Stimulated activated CD8-positive, alpha-beta memory T cell treated with anti-CD3 and anti-CD28 coated beads, Interleukin-7, amount 100 ng/mL, for 24 hours (primary cell): ENCODE results near the gene FUNDC1.
"Not testable (repeated sequence)": the region's sequence is repeated elsewhere in the genome, so short reads cannot be mapped to it uniquely, and the experiment has no call there.

ENCODE experiments used
- DNase-seq: peaks from one replicate; pipeline ENCODE4 v3.0.0-alpha.2; 2020; ENCODE audit warnings: low read depth

FUNDC1 gene

DNA sequence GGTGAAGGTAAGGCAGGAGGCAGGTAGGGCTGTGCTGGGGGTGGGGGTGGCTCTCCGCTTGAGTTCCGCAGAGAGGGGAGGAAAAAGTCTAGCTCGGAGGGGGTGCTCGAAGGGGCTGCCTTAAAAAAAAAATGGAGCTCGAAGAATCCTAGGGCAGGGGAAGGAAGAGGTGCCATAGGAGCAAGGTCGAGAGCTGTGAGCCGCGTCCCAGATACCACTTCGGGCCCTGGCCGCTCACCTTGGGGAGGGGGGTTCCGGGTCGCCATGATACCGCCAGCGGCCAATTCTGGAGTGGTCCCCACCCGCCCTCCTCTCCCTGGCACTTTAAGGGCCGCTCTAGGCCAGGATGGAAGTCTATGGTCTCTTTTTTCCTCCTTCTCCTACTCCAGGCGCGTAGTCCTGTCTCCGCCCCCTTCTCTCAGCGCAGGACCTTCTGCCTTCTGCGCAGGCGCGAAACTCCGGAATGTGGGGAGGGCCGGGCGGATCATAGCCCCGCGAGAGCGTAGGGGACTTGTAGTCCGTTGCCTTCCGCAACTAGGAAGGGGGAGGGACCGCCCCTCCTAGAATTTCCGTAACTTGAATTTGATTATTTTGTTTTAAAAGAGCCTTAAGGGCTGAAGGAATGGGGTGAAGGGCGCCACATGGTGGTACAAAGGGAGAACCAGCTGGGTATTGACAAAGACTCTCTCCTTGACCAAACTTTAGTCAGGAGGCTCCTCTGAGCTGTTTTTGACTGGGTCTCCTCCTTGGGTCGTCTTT is at the start of gene FUNDC1:
FUNDC1 (minus strand) TSS at position 293 of the 759 bp plus-strand sequence; CDS start at position 266, 27 bp downstream.
- DNase-seq, result peak; percentile 71

DNA sequence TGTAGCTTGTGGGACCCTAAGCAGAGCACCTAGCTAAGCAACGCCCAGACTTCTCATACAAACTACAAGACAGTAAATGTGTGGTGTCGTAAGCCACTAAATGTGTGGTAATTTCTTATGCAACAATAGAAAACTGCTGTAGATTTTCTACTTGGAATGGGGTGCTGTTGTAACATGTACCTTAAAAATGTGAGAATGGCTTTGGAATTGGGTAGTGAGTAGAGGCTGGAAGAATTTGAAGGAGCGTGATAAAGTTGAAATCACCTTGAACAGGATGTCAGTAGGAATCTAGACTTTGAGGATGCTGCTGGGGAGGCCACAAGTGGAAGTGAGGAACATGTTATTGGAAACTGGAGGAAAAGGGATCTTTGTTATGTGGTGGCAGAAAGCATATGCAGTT is 43.2 kb upstream of the FUNDC1 start:
- DNase-seq, result no peak

DNA sequence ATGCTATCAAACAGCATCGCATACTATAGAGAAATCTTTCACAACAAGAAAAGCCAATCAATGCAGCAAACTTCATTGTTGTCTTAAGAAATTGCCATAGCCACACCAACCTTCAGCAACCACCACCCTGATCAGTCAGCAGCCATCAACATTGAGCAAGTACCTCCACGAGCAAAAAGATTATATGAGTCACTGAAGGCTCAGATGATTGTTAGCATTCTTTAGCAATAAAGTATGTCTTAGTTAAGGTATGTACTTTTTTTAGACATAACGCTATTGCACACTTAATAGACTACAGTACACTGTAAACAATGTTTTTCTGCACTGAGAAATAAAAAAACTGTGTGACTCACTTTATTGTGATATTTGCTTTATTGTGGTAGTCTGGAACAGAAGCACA is 37.8 kb upstream of the FUNDC1 start:
- DNase-seq, result no peak

DNA sequence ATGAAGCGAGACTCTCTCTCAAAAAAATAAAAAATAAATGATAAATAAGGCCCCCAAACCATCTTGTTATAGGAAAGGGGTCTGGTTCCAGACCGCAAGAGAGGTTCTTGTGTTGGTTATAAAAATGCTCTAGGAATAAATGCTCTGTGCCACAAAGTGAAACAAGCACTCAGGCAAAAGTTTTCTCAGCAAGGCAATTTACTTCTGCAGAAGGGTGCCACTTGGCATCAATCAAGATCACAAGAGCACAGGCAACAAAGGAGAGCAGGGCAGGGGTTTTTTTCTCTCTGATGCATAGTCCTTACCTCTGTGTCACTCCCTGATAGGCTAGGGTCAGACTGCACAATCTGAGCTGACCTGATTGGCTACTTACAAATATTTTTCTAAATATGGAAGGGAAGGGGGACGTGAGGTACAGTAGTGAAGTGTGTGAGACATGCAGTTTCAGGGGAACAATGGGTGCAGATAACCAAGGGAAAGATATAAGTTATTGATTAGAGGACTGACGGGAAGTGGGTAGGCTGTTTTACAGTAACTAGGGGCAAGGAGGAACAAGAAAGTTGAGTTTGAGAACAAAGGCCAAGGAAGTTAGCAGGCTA is 29.8 kb upstream of the FUNDC1 start:
- no peak for DNase-seq

- DNase-seq, result no peak
Measured at GRCh38 chrX:44570522-44570921, 27.9 kb upstream of the FUNDC1 start.

- no peak for DNase-seq
Measured at GRCh38 chrX:44569122-44569521, 26.5 kb upstream of the FUNDC1 start.

DNA sequence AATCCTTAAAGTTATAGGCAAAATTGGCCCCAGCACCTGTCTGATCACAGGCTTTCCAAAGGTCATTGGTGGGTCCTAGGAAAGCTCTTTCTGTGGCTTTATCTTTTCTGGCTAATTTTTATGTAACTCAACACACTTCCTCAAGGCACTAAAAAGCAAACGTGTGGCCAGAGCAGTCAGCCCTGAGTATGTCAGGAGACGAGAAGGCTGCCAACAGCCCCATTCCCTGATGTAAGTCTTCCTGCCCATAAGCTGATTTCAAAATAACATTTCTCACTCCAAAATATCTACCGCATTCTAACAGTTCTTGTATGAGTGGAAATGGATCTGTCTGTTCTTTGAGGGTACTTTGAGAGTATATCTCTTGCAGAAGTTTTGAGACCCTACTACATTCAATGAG is 25.5 kb upstream of the FUNDC1 start:
- DNase-seq, result no peak

- DNase-seq, result not testable (repeated sequence)
Measured at GRCh38 chrX:44561896-44562295, 19.2 kb upstream of the FUNDC1 start.

DNA sequence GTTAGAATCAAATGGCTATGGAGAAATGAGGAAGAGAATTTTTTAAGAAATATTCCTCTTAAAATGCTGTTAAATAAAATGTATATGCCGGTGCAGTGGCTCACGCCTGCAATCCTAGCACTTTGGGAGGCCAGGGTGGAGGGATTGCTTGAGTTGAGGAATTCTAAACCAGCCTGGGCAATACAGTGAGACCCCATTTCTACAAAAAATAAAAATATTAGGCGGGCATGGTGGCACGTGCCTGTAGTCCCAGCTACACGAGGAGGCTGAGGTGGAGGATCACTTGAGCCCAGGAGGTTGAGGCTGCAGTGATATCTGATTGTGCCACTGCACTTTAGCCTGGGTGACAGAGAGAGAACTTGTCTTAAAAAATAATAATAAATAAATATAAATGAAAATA is 7.9 kb upstream of the FUNDC1 start:
- DNase-seq, result no peak

DNA sequence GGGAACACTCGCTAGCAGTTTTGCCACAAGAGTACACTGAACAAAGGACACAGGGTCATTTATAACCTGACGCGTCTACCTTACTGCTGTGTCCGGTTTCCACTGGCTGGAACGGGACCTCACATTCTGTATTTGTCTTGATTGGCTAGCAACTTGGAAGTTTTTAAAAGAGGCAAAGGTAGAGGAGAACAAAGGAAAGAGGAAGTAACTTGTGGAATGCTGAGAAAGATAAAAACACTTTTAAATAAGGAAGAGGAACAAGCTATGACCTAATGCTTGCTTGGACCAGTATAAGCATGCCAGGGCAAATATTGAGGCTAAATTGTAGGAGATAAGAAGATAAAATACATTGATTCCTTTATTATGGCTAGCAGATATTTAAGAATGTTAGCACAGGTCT is 2.8 kb upstream of the FUNDC1 start:
- not testable (repeated sequence) for DNase-seq

DNA sequence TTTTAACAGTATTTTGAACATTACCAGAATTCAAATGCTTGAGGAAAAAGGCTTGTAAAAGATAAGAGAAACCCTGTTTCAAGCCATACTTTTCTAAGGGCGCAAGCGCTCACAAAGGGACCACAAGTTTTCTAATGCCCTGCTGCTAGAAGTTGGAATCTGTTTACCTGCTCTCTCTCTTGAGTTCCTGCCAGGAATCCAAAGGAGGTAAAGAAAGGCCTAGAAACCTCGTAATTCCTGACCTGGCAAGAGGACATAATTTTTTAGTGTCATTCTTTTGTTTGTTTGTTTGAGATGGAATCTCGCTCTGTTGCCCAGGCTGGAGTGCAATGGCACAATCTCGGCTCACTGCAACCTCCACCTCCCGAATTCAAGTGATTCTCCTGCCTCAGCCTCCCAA is 1.4 kb upstream of the FUNDC1 start:
- no peak for DNase-seq

GRCh38 chrX:44536198-44536597 is 6.5 kb downstream of the FUNDC1 start:
- DNase-seq, result no peak

DNA sequence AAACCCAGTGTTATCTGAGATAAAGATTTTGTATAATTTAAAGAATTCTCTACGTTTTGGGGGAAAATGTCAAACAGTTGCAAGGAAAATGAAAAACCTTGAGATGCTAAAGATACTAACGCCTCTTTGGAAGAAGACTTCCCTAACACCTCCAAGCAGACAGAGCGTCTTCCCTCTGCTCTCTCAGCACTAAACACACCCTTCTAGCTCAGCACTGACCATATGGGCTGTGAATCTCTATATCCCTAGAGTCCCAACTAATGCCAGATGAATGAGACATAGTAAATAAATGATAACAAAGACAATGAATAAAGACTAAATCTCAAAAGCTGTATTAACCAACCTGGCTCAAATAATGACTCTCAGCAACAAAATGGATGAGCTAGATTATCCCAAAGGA is 13.3 kb downstream of the FUNDC1 start:
- no peak for DNase-seq

DNA sequence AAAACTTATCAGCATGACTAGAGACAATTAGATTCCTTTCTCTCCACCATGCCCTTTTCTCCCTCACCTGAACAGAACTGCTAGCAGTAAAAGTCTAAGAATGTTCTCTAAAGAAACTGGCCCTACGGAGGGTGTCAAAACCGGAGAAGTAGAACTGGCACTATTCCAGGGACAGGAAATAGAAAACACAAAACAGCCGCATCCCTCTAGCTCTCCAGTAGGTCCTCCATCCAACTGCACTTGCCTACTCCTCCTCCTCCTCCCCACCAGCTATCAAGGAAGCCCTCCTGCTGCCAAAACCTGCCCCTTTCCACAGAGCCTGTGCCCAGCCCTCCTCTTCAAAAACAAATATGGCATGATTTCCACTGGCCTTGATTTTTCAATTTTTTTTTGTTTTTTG is 28.4 kb downstream of the FUNDC1 start:
- no peak for DNase-seq

- DNase-seq, result no peak
Measured at GRCh38 chrX:44507292-44507691, 35.4 kb downstream of the FUNDC1 start.

DNA sequence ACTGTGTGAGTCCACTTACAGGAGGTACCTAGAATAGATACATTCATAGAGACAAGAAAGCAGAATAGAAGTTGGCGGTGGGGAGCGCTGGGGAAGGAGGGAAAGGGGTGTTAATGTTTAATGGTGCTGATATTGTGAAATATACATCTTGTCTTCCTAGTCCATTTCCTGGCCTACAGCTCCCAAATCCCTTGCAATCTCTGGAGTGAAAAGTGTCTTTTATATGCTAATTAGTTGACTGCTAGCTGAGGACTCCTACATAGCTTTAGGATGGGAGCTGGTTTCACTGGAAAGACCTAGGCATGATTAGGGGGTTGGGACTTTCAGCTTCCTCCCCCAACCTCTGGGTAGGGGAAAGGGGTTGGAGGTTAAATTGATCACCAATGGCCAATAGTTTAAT is 36.0 kb downstream of the FUNDC1 start:
- DNase-seq, result no peak

DNA sequence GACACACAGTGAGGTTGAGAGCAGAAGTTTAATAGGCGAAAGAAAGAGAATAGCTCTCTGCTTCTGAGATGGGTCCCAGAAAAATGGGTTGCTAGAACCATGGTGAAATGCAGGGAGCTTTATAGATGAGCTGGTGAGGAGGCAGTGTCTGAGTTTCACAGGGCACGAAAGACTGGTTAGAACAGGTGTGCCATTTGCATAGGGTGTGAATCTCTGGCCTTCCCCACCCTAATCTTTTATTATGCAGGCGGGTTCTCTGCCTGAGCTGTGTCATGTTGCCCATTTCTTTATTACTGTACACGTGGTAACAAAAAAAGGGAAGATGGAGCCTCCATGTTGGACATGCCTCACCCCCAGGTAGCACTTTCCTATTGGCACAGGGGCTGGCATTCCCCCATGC is 39.1 kb downstream of the FUNDC1 start:
- no peak for DNase-seq

- DNase-seq, result no peak
Measured at GRCh38 chrX:44495091-44495490, 47.6 kb downstream of the FUNDC1 start.

GRCh38 chrX:44494357-44494756 is 48.3 kb downstream of the FUNDC1 start:
- DNase-seq, result no peak

GRCh38 chrX:44489515-44489914 is 53.1 kb downstream of the FUNDC1 start:
- no peak for DNase-seq

DNA sequence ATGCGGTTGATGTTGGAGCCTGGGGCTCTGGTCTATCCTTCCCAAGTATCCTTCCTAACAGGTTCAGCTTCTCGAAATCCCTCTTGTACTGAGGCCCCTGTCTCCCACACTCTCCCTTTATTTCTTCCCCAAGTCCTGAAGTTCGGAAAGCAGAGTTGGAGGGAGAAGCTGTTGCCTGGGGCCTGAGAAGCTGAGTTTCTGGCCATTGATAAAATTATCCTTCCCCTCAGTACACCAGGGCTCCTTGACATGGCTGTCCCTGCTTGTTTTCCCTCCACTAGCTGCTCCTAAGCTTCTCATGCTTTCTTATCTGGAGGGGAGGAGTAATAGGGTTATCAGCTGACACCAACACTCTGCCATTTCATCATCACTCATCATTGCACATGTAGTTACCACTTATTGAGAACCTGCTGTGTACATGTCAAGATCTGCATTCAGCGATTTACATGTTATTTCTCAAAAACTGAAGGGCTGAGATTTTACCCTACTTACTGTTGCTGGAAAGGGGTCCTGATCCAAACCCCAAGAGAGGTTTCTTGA is 58.0 kb downstream of the FUNDC1 start:
- no peak for DNase-seq

- DNase-seq, result no peak
Measured at GRCh38 chrX:44483965-44484606, 58.6 kb downstream of the FUNDC1 start.

DNA sequence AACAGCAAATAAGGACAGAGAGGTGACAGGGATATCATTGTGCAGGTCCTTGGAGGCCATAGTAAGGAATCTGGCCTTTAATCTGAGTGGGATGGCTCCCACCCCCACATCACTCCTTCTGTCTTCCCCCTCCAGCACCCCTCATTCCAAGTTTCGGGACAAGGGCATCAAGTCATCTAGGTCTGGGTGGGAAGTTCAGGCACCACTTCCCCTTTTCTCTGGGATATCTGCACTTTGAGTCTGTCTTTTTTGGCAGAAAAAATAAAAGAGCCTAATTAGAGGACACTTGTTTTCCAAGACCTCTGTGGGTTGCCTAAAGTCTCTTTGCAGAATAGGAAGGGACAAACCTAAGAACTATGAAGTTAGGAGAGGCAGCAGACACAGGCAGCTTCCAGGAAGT is 60.1 kb downstream of the FUNDC1 start:
- no peak for DNase-seq
